Type B pancreatic cell (in vitro differentiated cells): ENCODE results near the gene CDS1. TPM values are rescaled to one million over a fixed set of nuclear protein-coding genes. Genes with fewer than 3 reads are reported as not detected.
"Not testable (repeated sequence)": the region's sequence is repeated elsewhere in the genome, so short reads cannot be mapped to it uniquely, and the experiment has no call there.

Experiments used
- DNase-seq: peaks from one replicate; pipeline ENCODE4 v3.0.0; 2021; ENCODE audit warnings: mixed read lengths; ENCODE audit not compliant: unreplicated experiment; ENCODE audit errors: extremely low spot score
- H3K27ac Mint-ChIP-seq: 2 replicates; pipeline ENCODE4 v1.8.0; 2021; ENCODE audit warnings: mild to moderate bottlenecking, mixed read lengths
- H3K27me3 Mint-ChIP-seq: 2 replicates; pipeline ENCODE4 v1.8.0; 2021; ENCODE audit warnings: mixed read lengths
- H3K36me3 Mint-ChIP-seq: 2 replicates; pipeline ENCODE4 v1.8.0; 2021; ENCODE audit warnings: mixed read lengths
- H3K4me1 Mint-ChIP-seq: one replicate; pipeline ENCODE4 v1.8.0; 2021; ENCODE audit warnings: mixed read lengths; ENCODE audit not compliant: unreplicated experiment
- H3K4me3 Mint-ChIP-seq: 2 replicates; pipeline ENCODE4 v1.8.0; 2021; ENCODE audit warnings: mild to moderate bottlenecking, mixed read lengths
- H3K9me3 Mint-ChIP-seq: 2 replicates; pipeline ENCODE4 v1.8.0; 2021; ENCODE audit warnings: mixed read lengths
- CTCF ChIP-seq: fragments of 200-600 bp; sonication (generic); conservative IDR thresholded peaks from 2 replicates; pipeline ENCODE4 v1.5.0; 2021; ENCODE audit warnings: antibody characterized with exemption, mild to moderate bottlenecking
- total RNA-seq: library from RNA; stranded (reverse); gene quantifications from 2 replicates; pipeline ENCODE4 v1.2.1, GENCODE V29; 2021; ENCODE audit warnings: low replicate concordance

The CDS1 gene
- total RNA-seq, 1 donor from 2014 or later, result 15.1 TPM

GRCh38 chr4:84681486-84682274 lies 98.8 kb downstream of the CDS1 start:
- peaks cover 47% of the 10 kb centered on the region for H3K36me3 Mint-ChIP-seq
- H3K4me3 Mint-ChIP-seq, result no peak overlapping the region
- peaks cover 7% of the 10 kb centered on the region for H3K4me1 Mint-ChIP-seq
- H3K27me3 Mint-ChIP-seq, result no peaks in the 10 kb centered on the region
- no peaks in the 10 kb centered on the region for H3K9me3 Mint-ChIP-seq
- no peak for DNase-seq
- H3K27ac Mint-ChIP-seq, result peak overlapping the region; percentile 24
- no peak for TF ChIP-seq CTCF

GRCh38 chr4:84682661-84683060 lies 99.7 kb downstream of the CDS1 start:
- H3K4me3 Mint-ChIP-seq, H3K27ac Mint-ChIP-seq, DNase-seq, H3K4me1 Mint-ChIP-seq, H3K9me3 Mint-ChIP-seq, H3K27me3 Mint-ChIP-seq: not testable (repeated sequence)
- peaks cover 45% of the 10 kb centered on the region for H3K36me3 Mint-ChIP-seq

GRCh38 chr4:84683064-84683850 lies 100.3 kb downstream of the CDS1 start:
- peaks cover 7% of the 10 kb centered on the region for H3K4me1 Mint-ChIP-seq
- H3K27me3 Mint-ChIP-seq, result no peaks in the 10 kb centered on the region
- no peaks in the 10 kb centered on the region for H3K9me3 Mint-ChIP-seq
- H3K4me3 Mint-ChIP-seq, result no peak overlapping the region
- no peak for DNase-seq
- no peak for TF ChIP-seq CTCF
- no peak overlapping the region for H3K27ac Mint-ChIP-seq
- peaks cover 50% of the 10 kb centered on the region for H3K36me3 Mint-ChIP-seq

GRCh38 chr4:84684361-84684760 lies 101.4 kb downstream of the CDS1 start:
- H3K4me3 Mint-ChIP-seq, result no peak overlapping the region
- DNase-seq, result no peak
- H3K36me3 Mint-ChIP-seq, result peaks cover 55% of the 10 kb centered on the region
- no peaks in the 10 kb centered on the region for H3K9me3 Mint-ChIP-seq
- no peaks in the 10 kb centered on the region for H3K27me3 Mint-ChIP-seq
- no peak for TF ChIP-seq CTCF
- no peak overlapping the region for H3K27ac Mint-ChIP-seq
- H3K4me1 Mint-ChIP-seq, result peaks cover 7% of the 10 kb centered on the region

GRCh38 chr4:84685105-84685504 lies 102.2 kb downstream of the CDS1 start:
- Mint-ChIP-seq H3K36me3 (peaks cover 54% of the 10 kb centered on the region), H3K27ac (no peak overlapping the region), H3K27me3 (no peaks in the 10 kb centered on the region), H3K9me3 (no peaks in the 10 kb centered on the region), H3K4me1 (peaks cover 7% of the 10 kb centered on the region), H3K4me3 (no peak overlapping the region)
- no peak for DNase-seq
- TF ChIP-seq CTCF, result no peak

GRCh38 chr4:84688605-84689004 lies 105.7 kb downstream of the CDS1 start:
- TF ChIP-seq CTCF, result no peak
- Mint-ChIP-seq H3K27me3 (no peaks in the 10 kb centered on the region), H3K4me1 (no peaks in the 10 kb centered on the region), H3K27ac (no peak overlapping the region), H3K36me3 (peaks cover 49% of the 10 kb centered on the region), H3K9me3 (no peaks in the 10 kb centered on the region), H3K4me3 (no peak overlapping the region)
- DNase-seq, result no peak
